Effector memory CD4-positive, alpha-beta T cell (primary cell): Measurements from ENCODE around the gene JPH3.
"Not testable (repeated sequence)": the region's sequence is repeated elsewhere in the genome, so short reads cannot be mapped to it uniquely, and the experiment has no call there.

ENCODE experiments used
- DNase-seq, 3 donors: peaks; one replicate each; pipeline ENCODE4 v3.0.0-alpha.2; 2020
- H3K27ac ChIP-seq: 2 replicates; pipeline ENCODE4 v1.7.0; 2013; ENCODE audit warnings: mild to moderate bottlenecking, low read length, moderate library complexity; ENCODE audit not compliant: insufficient read depth, poor library complexity, severe bottlenecking
- H3K27me3 ChIP-seq: replicated peaks from 2 replicates; pipeline ENCODE4 v1.7.0; 2013; ENCODE audit warnings: mild to moderate bottlenecking, low read length; ENCODE audit not compliant: insufficient read depth, control insufficient read depth, poor library complexity, severe bottlenecking
- H3K36me3 ChIP-seq: 2 replicates; pipeline ENCODE4 v1.7.0; 2013; ENCODE audit warnings: mild to moderate bottlenecking, low read length, moderate library complexity; ENCODE audit not compliant: control insufficient read depth, insufficient read depth
- H3K4me1 ChIP-seq: 2 replicates; pipeline ENCODE4 v1.7.0; 2013; ENCODE audit warnings: low read length, mild to moderate bottlenecking; ENCODE audit not compliant: control insufficient read depth, insufficient read depth, poor library complexity, severe bottlenecking
- H3K4me3 ChIP-seq: 2 replicates; pipeline ENCODE4 v1.7.0; 2013; ENCODE audit warnings: low read length, low read depth, mild to moderate bottlenecking; ENCODE audit not compliant: insufficient read depth, poor library complexity, severe bottlenecking
- H3K9me3 ChIP-seq: 2 replicates; pipeline ENCODE4 v1.7.0; 2013; ENCODE audit warnings: mild to moderate bottlenecking, low read length, moderate library complexity; ENCODE audit not compliant: control insufficient read depth

JPH3 gene

GRCh38 chr16:87671715-87672270, 69.5 kb downstream of the JPH3 start:
- Histone ChIP-seq H3K27ac (no peak overlapping the region), H3K4me3 (no peak overlapping the region), H3K4me1 (no peaks in the 10 kb centered on the region), H3K9me3 (no peaks in the 10 kb centered on the region), H3K36me3 (no peaks in the 10 kb centered on the region), H3K27me3 (no peaks in the 10 kb centered on the region)
- no peak for DNase-seq

- no peak overlapping the region for H3K4me3 ChIP-seq
Measured at GRCh38 chr16:87674419-87674818, 72.1 kb downstream of the JPH3 start.

GRCh38 chr16:87675111-87675719, 72.9 kb downstream of the JPH3 start:
- Histone ChIP-seq H3K9me3 (no peaks in the 10 kb centered on the region), H3K27ac (no peak overlapping the region), H3K4me1 (no peaks in the 10 kb centered on the region), H3K4me3 (no peak overlapping the region), H3K36me3 (no peaks in the 10 kb centered on the region), H3K27me3 (no peaks in the 10 kb centered on the region)
- no peak for DNase-seq

More at GRCh38 chr16:87674419-87674818, 72.1 kb downstream of the JPH3 start:
- DNase-seq = no peak
- no peak overlapping the region for H3K27ac ChIP-seq
- no peaks in the 10 kb centered on the region for H3K36me3 ChIP-seq
- H3K27me3 ChIP-seq = no peaks in the 10 kb centered on the region
- no peaks in the 10 kb centered on the region for H3K4me1 ChIP-seq
- H3K9me3 ChIP-seq = no peaks in the 10 kb centered on the region

- no peak for DNase-seq
- no peaks in the 10 kb centered on the region for H3K27me3 ChIP-seq
- no peaks in the 10 kb centered on the region for H3K9me3 ChIP-seq
- no peaks in the 10 kb centered on the region for H3K4me1 ChIP-seq
- no peaks in the 10 kb centered on the region for H3K36me3 ChIP-seq
- H3K27ac ChIP-seq = no peak overlapping the region
- H3K4me3 ChIP-seq = no peak overlapping the region
Measured at GRCh38 chr16:87677830-87678229, 75.5 kb downstream of the JPH3 start.

GRCh38 chr16:87678618-87679017, 76.3 kb downstream of the JPH3 start:
- Histone ChIP-seq H3K27ac (no peak overlapping the region), H3K36me3 (no peaks in the 10 kb centered on the region)

GRCh38 chr16:87679593-87680271, 77.4 kb downstream of the JPH3 start:
- H3K4me1 ChIP-seq = no peaks in the 10 kb centered on the region
- no peaks in the 10 kb centered on the region for H3K36me3 ChIP-seq
- H3K4me3 ChIP-seq = no peak overlapping the region
- H3K27me3 ChIP-seq = no peaks in the 10 kb centered on the region
- H3K9me3 ChIP-seq = no peaks in the 10 kb centered on the region
- no peak overlapping the region for H3K27ac ChIP-seq
- no peak for DNase-seq

More at GRCh38 chr16:87678618-87679017, 76.3 kb downstream of the JPH3 start:
- Histone ChIP-seq H3K9me3 (no peaks in the 10 kb centered on the region), H3K27me3 (no peaks in the 10 kb centered on the region), H3K4me3 (no peak overlapping the region), H3K4me1 (no peaks in the 10 kb centered on the region)
- DNase-seq = no peak

- no peaks in the 10 kb centered on the region for H3K36me3 ChIP-seq
- H3K9me3 ChIP-seq = no peaks in the 10 kb centered on the region
- no peak overlapping the region for H3K4me3 ChIP-seq
- no peak overlapping the region for H3K27ac ChIP-seq
- no peaks in the 10 kb centered on the region for H3K4me1 ChIP-seq
- no peaks in the 10 kb centered on the region for H3K27me3 ChIP-seq
- no peak for DNase-seq
Measured at GRCh38 chr16:87680272-87680644, 78.0 kb downstream of the JPH3 start.

- not testable (repeated sequence) for H3K27ac ChIP-seq, H3K36me3 ChIP-seq, H3K4me3 ChIP-seq, H3K9me3 ChIP-seq, H3K27me3 ChIP-seq, DNase-seq, H3K4me1 ChIP-seq
Measured at GRCh38 chr16:87681051-87681602, 78.8 kb downstream of the JPH3 start.

- Histone ChIP-seq H3K27ac (no peak overlapping the region), H3K9me3 (no peaks in the 10 kb centered on the region), H3K27me3 (no peaks in the 10 kb centered on the region), H3K4me1 (no peaks in the 10 kb centered on the region), H3K36me3 (no peaks in the 10 kb centered on the region), H3K4me3 (no peak overlapping the region)
- no peak for DNase-seq
Measured at GRCh38 chr16:87681981-87682570, 79.8 kb downstream of the JPH3 start.
